Middle frontal gyrus (tissue), 1 donor: ENCODE data around the gene CAGE1.

Source experiments
- DNase-seq: peaks from one replicate; pipeline ENCODE4 v3.0.0-alpha.2; 2015; ENCODE audit warnings: low spot score; ENCODE audit errors: extremely low spot score

Gene CAGE1

GRCh38 chr6:7389451-7390225 lies at the start of gene CAGE1, which contains the start of gene RIOK1:
Gene CAGE1 (minus strand): TSS chr6:7389742. CDS start chr6:7387173, 2,569 bp downstream.
Gene RIOK1 (plus strand): TSS chr6:7389808. CDS start chr6:7390003, 195 bp downstream.
- DNase-seq, result peak; percentile 90

DNA sequence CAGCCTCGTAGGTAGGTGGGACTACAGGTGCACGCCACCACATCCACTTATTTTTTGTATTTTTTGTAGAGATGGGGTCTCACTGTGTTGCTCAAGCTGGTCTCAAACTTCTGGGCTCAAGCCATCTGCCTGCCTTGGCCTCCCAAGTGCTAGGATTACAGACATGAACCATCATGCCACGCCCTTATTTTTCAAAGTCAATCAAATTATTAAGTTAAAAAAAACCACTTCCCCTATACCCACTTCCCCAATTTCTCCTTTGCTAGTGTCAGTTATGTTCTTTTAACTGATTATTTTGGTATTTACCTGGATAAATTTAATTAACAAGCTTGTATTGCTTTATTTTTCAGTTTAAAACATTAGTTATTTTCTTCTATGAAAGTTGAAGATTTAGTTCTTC lies 49.7 kb upstream of the CAGE1 start:
- no peak for DNase-seq

GRCh38 chr6:7438011-7438410 lies 48.5 kb upstream of the CAGE1 start:
- no peak for DNase-seq

GRCh38 chr6:7434672-7435071 lies 45.1 kb upstream of the CAGE1 start:
- no peak for DNase-seq

- DNase-seq, result no peak
Observed at GRCh38 chr6:7433121-7433617, 43.6 kb upstream of the CAGE1 start.

DNA sequence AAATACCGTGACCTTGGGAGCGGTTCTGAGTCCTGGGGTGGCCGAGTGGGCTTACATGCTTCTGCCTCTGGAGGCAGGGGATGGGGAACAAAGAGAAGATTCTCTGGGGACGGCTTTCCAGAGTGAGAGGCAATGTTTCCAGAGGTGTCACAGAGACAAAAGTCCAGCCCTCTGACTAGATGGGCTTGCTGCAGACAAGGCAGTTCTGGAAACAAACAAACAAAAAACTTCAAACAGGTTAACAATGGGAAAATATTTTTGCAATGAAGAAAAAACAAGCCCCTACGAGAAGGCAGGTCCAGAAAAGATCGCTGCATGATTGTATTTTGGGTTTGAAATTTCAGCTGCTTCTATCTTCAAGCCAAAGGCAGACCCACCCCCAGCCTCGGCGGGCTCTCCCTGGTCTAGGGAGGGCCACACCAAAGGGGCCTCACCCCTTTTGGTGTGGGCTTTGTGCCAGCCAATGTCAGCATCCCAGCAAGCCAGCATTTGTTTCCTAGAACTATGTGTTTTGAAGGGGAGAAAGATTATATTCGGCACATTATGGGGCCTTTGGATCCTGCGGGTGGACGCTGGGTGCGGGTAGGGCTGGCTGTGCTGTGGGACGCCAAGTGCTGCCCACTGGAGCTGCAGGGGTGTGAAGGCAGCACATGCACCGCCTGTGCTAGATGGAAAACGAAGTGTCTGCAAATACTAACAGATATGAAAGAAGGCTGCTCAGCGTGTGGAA lies 43.0 kb upstream of the CAGE1 start:
- no peak for DNase-seq

DNA sequence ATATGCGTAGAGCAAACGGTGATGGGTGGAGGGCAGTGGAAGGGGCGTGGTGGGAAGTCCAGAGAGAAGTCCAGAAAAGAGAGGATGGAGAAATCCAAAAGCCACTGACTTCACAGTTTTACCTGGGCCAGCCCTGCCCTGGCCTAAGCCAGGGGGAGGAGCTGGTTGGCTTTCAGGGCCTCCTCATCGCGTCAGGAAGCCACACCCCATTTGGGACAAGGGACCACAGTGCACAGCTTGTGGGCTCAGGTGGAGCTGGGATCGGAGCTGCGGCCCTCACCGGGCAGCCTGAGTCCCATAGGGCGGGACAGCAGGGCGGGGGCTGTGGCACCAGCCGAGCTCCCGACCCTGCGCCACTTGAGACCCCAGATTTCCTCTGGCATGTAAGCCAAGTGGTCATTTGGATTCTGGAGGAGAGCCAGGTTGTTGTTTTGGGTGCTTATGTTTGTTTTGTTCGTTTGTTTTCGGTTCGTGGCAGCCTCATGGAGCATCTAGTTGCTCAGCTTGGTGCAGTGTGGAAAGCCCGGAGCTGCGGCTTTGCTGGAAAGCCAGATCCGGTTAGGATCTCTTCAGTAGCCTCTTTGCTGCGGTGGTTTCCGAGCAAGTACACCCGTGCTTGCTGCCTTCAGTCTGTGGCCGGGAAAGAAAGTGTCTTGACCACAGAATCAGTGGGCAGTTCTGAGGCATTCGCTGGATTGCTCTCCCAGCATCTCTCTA lies 42.3 kb upstream of the CAGE1 start:
- no peak for DNase-seq

DNA sequence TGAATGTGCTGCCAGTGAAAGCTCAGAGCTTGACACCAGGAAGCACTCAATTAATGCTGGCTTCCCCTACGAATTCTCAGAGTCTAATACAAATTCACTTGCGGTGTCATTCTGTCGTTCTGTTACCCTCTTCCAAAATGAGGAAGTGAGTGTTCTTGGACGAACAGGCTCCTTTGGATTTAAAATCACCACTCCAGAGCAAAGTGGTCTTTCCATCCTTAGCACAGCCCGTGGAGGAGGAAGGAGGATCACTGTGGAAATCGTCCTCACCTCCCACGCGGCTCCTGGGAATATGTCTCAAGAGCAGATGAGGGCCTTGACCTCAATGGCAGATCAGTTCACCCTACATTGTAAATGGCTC lies 41.8 kb upstream of the CAGE1 start:
- no peak for DNase-seq

- DNase-seq, result no peak
Observed at GRCh38 chr6:7426447-7427169, 37.1 kb upstream of the CAGE1 start.

GRCh38 chr6:7425808-7426190 lies 36.3 kb upstream of the CAGE1 start:
- no peak for DNase-seq

- no peak for DNase-seq
Observed at GRCh38 chr6:7424967-7425807, 35.6 kb upstream of the CAGE1 start.

DNA sequence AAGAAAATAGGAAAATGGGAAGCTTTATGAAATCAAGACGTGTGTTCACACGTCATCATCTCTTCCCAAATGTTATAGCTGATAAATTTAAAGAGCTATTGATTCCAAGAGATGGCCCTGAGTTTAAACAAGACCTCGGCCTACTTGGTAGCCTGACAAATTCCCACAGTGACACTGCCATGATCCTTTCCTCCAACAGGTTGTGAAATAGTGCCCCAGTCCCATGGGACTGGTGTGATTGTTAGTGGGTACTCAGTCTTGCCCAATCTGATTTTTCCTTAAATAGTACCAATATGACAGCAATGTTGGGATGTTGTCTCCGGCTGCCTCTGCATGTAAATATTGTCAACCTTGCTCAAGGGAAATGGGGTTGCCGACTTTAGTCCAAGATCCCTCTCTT lies 34.5 kb upstream of the CAGE1 start:
- DNase-seq, result no peak

DNA sequence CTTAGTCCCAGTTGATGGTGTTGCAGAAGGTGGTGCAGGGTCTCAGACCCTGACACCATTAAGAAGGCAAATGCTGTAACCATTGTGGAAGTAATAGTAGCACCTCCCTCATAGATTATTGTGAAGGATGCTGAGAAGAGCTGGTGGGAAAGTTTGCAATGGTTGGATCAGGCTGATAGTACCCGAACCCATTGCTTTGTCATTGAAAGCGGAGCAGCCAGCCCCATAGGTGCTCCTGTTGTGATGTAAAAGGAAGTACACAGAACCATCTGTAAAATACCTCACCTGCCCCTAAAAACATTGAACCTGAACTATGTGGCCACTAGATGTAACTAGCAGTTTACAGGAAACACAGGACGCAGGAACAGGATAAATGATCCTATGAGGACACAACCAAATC lies 31.5 kb upstream of the CAGE1 start:
- DNase-seq, result no peak

GRCh38 chr6:7419065-7419464 lies 29.5 kb upstream of the CAGE1 start:
- DNase-seq, result no peak

DNA sequence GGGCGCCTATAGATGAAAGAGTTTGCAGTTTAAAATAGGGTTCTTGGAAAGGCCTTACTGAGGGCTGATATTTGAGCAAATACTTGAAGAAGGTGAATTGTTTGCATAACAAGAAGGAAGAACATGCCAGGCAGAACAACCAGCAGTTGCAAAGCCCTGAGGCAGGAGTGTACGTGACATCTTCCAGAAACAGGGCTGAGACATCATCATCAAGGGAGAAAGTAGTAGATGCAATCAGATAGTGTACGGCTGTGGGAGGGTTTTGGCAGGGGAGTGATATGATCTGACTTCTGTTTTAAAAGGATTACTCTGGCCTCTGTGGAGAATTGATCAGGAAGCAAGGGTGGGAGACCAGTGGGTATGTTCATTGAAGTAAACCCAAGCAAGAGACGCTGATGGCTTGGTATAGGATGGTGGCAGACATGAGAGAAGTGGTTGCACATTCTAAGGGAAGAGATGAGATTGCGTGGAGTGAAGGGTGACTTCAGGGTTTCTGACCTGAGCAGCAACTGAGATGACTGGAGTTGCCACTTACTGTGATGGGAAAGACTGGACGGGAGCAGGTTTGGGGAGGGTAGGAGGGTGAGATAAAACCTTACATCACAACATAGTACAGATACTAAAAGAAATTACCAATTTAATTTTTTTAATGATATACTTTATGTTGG lies 28.8 kb upstream of the CAGE1 start:
- no peak for DNase-seq

DNA sequence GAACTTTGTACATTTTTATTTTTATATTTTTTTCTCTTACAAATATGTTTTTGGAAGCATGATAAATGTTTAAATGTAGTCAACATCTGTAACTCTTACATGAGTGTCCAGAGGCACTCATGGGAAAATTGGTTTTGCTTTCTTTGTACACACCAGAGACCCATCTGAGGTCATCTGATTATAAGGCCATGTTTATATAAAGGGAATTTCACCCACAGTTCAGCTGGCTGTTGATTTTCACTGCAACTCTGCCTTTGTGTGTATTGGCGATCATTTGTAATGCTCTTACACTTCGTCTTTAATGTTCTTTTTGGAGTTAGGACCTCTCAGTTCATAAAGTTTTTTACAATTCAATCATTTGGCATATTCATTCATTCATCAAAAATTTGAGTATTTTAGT lies 28.1 kb upstream of the CAGE1 start:
- DNase-seq, result no peak

GRCh38 chr6:7414811-7415210 lies 25.3 kb upstream of the CAGE1 start:
- DNase-seq, result no peak

DNA sequence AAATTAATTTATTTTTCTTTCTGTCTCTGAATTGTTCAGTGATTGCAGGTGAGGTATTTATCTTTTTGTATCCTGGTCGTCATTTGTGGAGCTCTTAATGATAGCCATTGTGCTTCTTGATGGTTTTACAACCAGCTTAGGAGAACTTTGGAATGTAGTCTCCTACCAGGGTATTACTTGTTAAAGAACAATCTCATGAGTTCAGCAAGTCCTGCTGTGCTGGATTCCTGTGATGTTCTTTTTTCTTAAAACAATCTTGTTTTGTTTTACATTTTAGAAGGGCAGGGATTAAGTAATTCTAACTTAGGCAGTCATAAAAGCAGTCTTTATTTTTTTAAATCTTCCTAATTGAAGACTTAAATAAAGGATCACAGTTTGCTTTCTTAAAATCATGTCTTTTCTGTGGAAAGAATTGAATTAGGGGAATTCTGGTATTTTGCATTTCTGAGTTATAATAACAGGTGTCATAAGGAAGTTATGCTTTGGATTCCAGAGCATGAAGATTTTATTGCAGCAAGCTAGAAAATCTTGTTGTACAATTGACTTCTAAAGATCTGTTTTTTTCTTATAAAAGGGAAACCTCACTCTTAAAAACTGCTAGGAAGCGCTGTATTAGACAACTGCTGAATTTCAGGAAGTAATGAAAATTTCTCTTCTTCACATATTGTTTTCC lies 23.7 kb upstream of the CAGE1 start:
- DNase-seq, result no peak

- no peak for DNase-seq
Observed at GRCh38 chr6:7411328-7411727, 21.8 kb upstream of the CAGE1 start.
